Uterus (tissue), 4 donors: ENCODE results near the gene FAF1. TPM values are rescaled to one million over a fixed set of nuclear protein-coding genes. Genes with fewer than 3 reads are reported as not detected.

Experiments used
- DNase-seq, 2 donors: peaks; one replicate each; pipeline ENCODE4 v3.0.0-alpha.2; 2019 to 2020
- H3K27ac ChIP-seq, 2 donors: fragments of 200-600 bp; sonication (generic); 1 replicate in 1 of 2; 2 replicates in 1 of 2; pipeline ENCODE4 v1.5.1; 2016 to 2018
- H3K27me3 ChIP-seq, 2 donors: fragments of 200-600 bp; sonication (generic); one replicate each; pipeline ENCODE4 v1.5.1; 2018 to 2019; ENCODE audit warnings: control low read depth in 1 of 2
- H3K36me3 ChIP-seq, 2 donors: fragments of 200-600 bp; sonication (generic); one replicate each; pipeline ENCODE4 v1.5.1; 2019; ENCODE audit warnings: control low read depth in 1 of 2
- H3K4me1 ChIP-seq, 2 donors: fragments of 200-600 bp; sonication (generic); one replicate each; pipeline ENCODE4 v1.5.1; 2018 to 2019; ENCODE audit warnings: control low read depth in 1 of 2
- H3K4me3 ChIP-seq, 2 donors: fragments of 200-600 bp; sonication (generic); 1 replicate in 1 of 2; 2 replicates in 1 of 2; pipeline ENCODE4 v1.5.1; 2018 to 2019; ENCODE audit warnings: mild to moderate bottlenecking in 1 of 2
- H3K9me3 ChIP-seq, 2 donors: fragments of 200-600 bp; sonication (generic); one replicate each; pipeline ENCODE4 v1.5.1; 2019; ENCODE audit warnings: control low read depth in 1 of 2
- POLR2A ChIP-seq, 2 donors: fragments of 450-650 bp; IDR thresholded peaks; one replicate each; pipeline ENCODE4 v1.6.1; 2016; ENCODE audit warnings: antibody characterized with exemption in 2 of 2, mild to moderate bottlenecking in 1 of 2, moderate library complexity in 1 of 2
- intact Hi-C: fragments of 100-400 bp; cut with DNase I; formaldehyde crosslinking; loops from one replicate; pipeline ENCODE4 v1.15.1; 2023; ENCODE audit warnings: low total_unique reads
- total RNA-seq, 4 donors: library from RNA; depleted of rRNA in 3 of 4; stranded (reverse); fragments of >200 nt in 3 of 4; gene quantifications; one replicate each; pipeline versions ENCODE4 v1.1.0 to v1.2.4, GENCODE V29; 2014 to 2023
- TF ChIP-seq, protein P1 (sequence below), 4 experiments: fragments of 200-600 bp in 2 of 4; fragments of 450-650 bp in 2 of 4; sonication (generic) in 2 of 4; IDR thresholded peaks; one replicate each; pipeline ENCODE4 v1.5.1; 2016 to 2019; ENCODE audit warnings: antibody characterized with exemption in 4 of 4, mild to moderate bottlenecking in 2 of 4, moderate library complexity in 1 of 4
- donor health status: DM: yes; HTN: yes; CAD: no.

The FAF1 gene
- total RNA-seq, 4 donors from 2014 or later: 34.1 to 77.2 (median 64.1) TPM

GRCh38 chr1:50820545-50820944 is 139.5 kb downstream of the FAF1 start:
- intact Hi-C loops: no loop called here
- Histone ChIP-seq H3K4me3 (no peak overlapping the region), H3K36me3 (no peaks in the 10 kb centered on the region), H3K27ac (no peak overlapping the region), H3K4me1 (no peaks in the 10 kb centered on the region), H3K27me3 (no peaks in the 10 kb centered on the region), H3K9me3 (no peaks in the 10 kb centered on the region)
- TF ChIP-seq, protein P1, sequence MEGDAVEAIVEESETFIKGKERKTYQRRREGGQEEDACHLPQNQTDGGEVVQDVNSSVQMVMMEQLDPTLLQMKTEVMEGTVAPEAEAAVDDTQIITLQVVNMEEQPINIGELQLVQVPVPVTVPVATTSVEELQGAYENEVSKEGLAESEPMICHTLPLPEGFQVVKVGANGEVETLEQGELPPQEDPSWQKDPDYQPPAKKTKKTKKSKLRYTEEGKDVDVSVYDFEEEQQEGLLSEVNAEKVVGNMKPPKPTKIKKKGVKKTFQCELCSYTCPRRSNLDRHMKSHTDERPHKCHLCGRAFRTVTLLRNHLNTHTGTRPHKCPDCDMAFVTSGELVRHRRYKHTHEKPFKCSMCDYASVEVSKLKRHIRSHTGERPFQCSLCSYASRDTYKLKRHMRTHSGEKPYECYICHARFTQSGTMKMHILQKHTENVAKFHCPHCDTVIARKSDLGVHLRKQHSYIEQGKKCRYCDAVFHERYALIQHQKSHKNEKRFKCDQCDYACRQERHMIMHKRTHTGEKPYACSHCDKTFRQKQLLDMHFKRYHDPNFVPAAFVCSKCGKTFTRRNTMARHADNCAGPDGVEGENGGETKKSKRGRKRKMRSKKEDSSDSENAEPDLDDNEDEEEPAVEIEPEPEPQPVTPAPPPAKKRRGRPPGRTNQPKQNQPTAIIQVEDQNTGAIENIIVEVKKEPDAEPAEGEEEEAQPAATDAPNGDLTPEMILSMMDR (IDR thresholded peaks at IDR 0.05): no peak
- no peak for TF ChIP-seq POLR2A (IDR thresholded peaks at IDR 0.05)
- DNase-seq: no peak

DNA sequence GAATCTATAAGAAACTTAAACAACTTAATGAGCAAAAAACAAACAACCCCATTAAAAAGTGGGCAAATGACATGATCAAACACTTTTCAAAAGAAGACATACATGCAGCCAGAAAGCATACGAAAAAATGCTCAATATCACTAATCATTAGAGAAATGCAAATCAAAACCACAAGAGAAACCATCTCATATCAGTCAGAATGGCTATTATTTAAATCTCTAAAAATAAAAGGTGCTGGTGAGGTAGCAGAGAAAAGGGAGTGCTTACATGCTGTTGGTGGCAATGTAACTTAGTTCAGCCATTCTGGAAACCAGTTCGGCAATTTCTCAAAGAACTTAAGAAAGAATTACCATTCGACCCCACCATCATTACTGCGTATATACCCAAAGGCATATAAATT is 147.7 kb downstream of the FAF1 start:
- TF ChIP-seq, protein P1 (IDR thresholded peaks at IDR 0.05): no peak
- TF ChIP-seq POLR2A (IDR thresholded peaks at IDR 0.05): no peak
- H3K9me3 ChIP-seq: peaks cover 0 to 9% of the 10 kb centered on the region in 2 donors
- H3K4me3 ChIP-seq: no peak overlapping the region
- H3K4me1 ChIP-seq: no peaks in the 10 kb centered on the region
- DNase-seq: no peak
- no peaks in the 10 kb centered on the region for H3K36me3 ChIP-seq
- H3K27me3 ChIP-seq: no peaks in the 10 kb centered on the region
- intact Hi-C loops: no loop called here
- H3K27ac ChIP-seq: no peak overlapping the region

GRCh38 chr1:50808296-50808695 is 151.8 kb downstream of the FAF1 start:
- H3K4me1 ChIP-seq: no peaks in the 10 kb centered on the region
- no peaks in the 10 kb centered on the region for H3K36me3 ChIP-seq
- H3K27ac ChIP-seq: no peak overlapping the region
- no peak overlapping the region for H3K4me3 ChIP-seq
- no peak for DNase-seq
- H3K9me3 ChIP-seq: peaks cover 0 to 10% of the 10 kb centered on the region in 2 donors
- no peak for TF ChIP-seq POLR2A (IDR thresholded peaks at IDR 0.05)
- TF ChIP-seq, protein P1 (IDR thresholded peaks at IDR 0.05): no peak
- intact Hi-C loops: no loop called here
- H3K27me3 ChIP-seq: no peaks in the 10 kb centered on the region

DNA sequence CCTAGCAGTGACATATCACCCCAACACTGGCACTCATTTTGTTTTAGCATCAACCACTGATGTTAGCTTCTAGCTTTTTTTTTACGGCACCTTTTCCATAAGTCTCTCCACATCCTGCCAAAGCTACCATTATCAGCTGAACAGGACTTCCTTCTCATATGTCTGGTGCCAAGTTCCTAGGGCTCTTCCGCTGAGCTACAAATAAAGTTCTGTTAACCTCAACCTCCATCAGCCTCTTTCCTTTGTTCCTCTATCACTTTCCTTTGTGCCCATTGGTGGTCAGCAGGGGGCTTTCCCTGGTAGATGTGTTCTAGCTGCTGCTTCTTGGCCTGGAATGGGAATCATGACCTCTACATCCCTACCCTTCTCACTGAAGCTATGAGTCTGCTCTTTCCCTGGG is 163.8 kb downstream of the FAF1 start:
- DNase-seq: no peak
- intact Hi-C loops: no loop called here
- TF ChIP-seq, protein P1 (IDR thresholded peaks at IDR 0.05): no peak
- no peak for TF ChIP-seq POLR2A (IDR thresholded peaks at IDR 0.05)
- H3K36me3 ChIP-seq: no peaks in the 10 kb centered on the region
- no peaks in the 10 kb centered on the region for H3K4me1 ChIP-seq
- no peak overlapping the region for H3K27ac ChIP-seq
- H3K9me3 ChIP-seq: no peaks in the 10 kb centered on the region
- no peaks in the 10 kb centered on the region for H3K27me3 ChIP-seq
- H3K4me3 ChIP-seq: no peak overlapping the region

GRCh38 chr1:50793521-50793920 is 166.5 kb downstream of the FAF1 start:
- TF ChIP-seq, protein P1 (IDR thresholded peaks at IDR 0.05): no peak
- TF ChIP-seq POLR2A (IDR thresholded peaks at IDR 0.05): no peak
- Histone ChIP-seq H3K4me3 (no peak overlapping the region), H3K9me3 (no peaks in the 10 kb centered on the region), H3K36me3 (no peaks in the 10 kb centered on the region), H3K4me1 (no peaks in the 10 kb centered on the region), H3K27ac (no peak overlapping the region), H3K27me3 (no peaks in the 10 kb centered on the region)
- DNase-seq: no peak
- intact Hi-C loops: no loop called here
